Large intestine (tissue), 12 donors: Measurements from ENCODE around the gene SERPING1. TPM values are rescaled to one million over a fixed set of nuclear protein-coding genes. Genes with fewer than 3 reads are reported as not detected.

Experiments used
- DNase-seq, 2 donors: peaks; one replicate each; pipeline versions ENCODE4 v3.0.0 to v3.0.0-alpha.2; 2013
- H3K27ac ChIP-seq: one replicate; pipeline ENCODE4 v1.5.1; 2013; ENCODE audit warnings: low read length
- H3K27me3 ChIP-seq: 2 replicates; pipeline ENCODE4 v1.6.1; 2013; ENCODE audit warnings: low read length; ENCODE audit not compliant: control insufficient read depth, insufficient read depth
- H3K36me3 ChIP-seq: 2 replicates; pipeline ENCODE4 v1.6.1; 2013; ENCODE audit warnings: low read length; ENCODE audit not compliant: control insufficient read depth, insufficient read depth
- H3K4me1 ChIP-seq: one replicate; pipeline ENCODE4 v1.6.1; 2013; ENCODE audit warnings: low read length; ENCODE audit not compliant: control insufficient read depth, insufficient read depth
- H3K4me3 ChIP-seq: one replicate; pipeline ENCODE4 v1.5.1; 2013; ENCODE audit warnings: low read length
- H3K9me3 ChIP-seq: one replicate; pipeline ENCODE4 v1.6.1; 2013; ENCODE audit warnings: mild to moderate bottlenecking, low read depth, low read length, moderate library complexity; ENCODE audit not compliant: control insufficient read depth
- WGBS: methylation state at CpG from one replicate; pipeline ENCODE4 v1.1.5; 2013; ENCODE audit warnings: low lambda C conversion rate; ENCODE audit not compliant: insufficient coverage; 5-methylcytosine and 5-hydroxymethylcytosine counted together
- long read RNA-seq, 11 donors: transcript quantifications; one replicate each; lab custom pipeline, GENCODE V29; 2026
- polyA plus RNA-seq: library from polyadenylated mRNA; unstranded; fragments of 120-200 nt; gene quantifications from one replicate; pipeline ENCODE4 v1.2.1, GENCODE V29; 2013

The SERPING1 gene
- 48.9 TPM for polyA plus RNA-seq
- long read RNA-seq, donor 1, transcript SERPING1-201 (8 exons, 2,002 nt): major isoform, 5 of 19 reads
- long read RNA-seq, donor 1, partial matches to known transcripts: 12 of 19 reads
- long read RNA-seq, donor 1, other reads (novel, unspliced or antisense): 0 of 19 reads
- long read RNA-seq, donor 2, transcript SERPING1-201 (8 exons, 2,002 nt): major isoform, 9 of 34 reads
- long read RNA-seq, donor 2, partial matches to known transcripts: 23 of 34 reads
- long read RNA-seq, donor 2, other reads (novel, unspliced or antisense): 0 of 34 reads
- long read RNA-seq, donor 3: 0 reads
- long read RNA-seq, donor 4: 0 reads
- long read RNA-seq, donor 5, partial matches to known transcripts: 6 of 11 reads
- long read RNA-seq, donor 5, other reads (novel, unspliced or antisense): 0 of 11 reads
- long read RNA-seq, donor 6, partial matches to known transcripts: 36 of 40 reads
- long read RNA-seq, donor 6, other reads (novel, unspliced or antisense): 0 of 40 reads
- long read RNA-seq, donor 7, partial matches to known transcripts: 27 of 29 reads
- long read RNA-seq, donor 7, other reads (novel, unspliced or antisense): 0 of 29 reads
- long read RNA-seq, donor 8, partial matches to known transcripts: 57 of 65 reads
- long read RNA-seq, donor 8, other reads (novel, unspliced or antisense): 0 of 65 reads
- long read RNA-seq, donor 9, partial matches to known transcripts: 18 of 24 reads
- long read RNA-seq, donor 9, other reads (novel, unspliced or antisense): 0 of 24 reads
- long read RNA-seq, donor 10, partial matches to known transcripts: 36 of 45 reads
- long read RNA-seq, donor 10, other reads (novel, unspliced or antisense): 0 of 45 reads
- long read RNA-seq, donor 11, partial matches to known transcripts: 27 of 29 reads
- long read RNA-seq, donor 11, other reads (novel, unspliced or antisense): 0 of 29 reads

DNA sequence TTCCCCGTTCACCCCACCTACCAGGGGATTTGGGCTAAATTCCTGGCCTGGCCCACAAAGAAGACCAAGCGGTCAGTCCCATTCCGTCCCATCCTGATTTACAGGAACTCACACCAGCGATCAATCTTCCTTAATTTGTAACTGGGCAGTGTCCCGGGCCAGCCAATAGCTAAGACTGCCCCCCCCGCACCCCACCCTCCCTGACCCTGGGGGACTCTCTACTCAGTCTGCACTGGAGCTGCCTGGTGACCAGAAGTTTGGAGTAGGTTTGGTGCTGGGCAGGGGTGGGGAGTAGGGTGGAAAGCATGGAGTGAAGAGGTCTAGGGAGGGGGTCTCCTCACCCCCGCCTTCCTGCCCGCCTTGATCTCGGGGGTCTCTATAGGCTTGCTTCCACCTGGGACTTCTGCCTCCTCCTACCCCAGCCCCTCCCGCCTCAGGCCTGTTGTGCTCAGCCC, at the start of gene SERPING1:
SERPING1 (plus strand) TSS at position 225 of the 455 bp plus-strand sequence. CDS start 586 bp downstream, outside the sequence.
- Histone ChIP-seq H3K4me1 (no peaks in the 10 kb centered on the region), H3K27me3 (peaks cover 29% of the 10 kb centered on the region), H3K36me3 (no peaks in the 10 kb centered on the region), H3K27ac (peak within 1 kb of the TSS; percentile 36), H3K4me3 (peak within 1 kb of the TSS; percentile 41), H3K9me3 (no peaks in the 10 kb centered on the region)
- DNase-seq: peak in 1 of 2 donors; percentile 29
- WGBS: no CpG with 5 or more reads among the region's 10 CpGs

DNA sequence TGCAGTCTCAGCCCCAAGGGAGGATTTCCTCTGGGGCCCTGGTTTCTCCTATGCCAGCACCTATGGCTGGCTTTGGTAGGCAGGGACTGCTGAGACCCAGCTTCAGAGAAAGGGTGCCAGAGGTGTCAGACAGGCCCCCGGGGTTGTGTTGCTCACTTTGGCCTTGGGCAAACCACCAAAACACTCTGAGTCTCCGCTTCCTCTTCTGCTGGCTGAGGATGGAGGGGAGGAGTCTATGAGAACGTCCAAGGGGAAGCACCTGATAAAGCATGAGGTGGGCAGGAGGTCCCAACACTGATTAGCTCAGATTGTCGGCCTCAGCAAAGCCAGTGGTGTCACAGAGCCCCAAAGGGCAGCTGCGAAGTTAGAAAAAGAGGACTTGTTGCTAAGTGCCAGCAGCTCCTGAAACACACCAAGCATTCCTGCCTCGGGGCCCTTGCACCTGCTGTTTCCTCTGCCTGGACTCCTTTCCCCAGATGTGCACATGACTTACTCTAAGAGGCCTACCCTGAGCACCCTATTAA, 49.6 kb upstream of the SERPING1 start:
- H3K4me3 ChIP-seq: no peak overlapping the region
- no CpG with 5 or more reads among the region's 6 CpGs for WGBS
- H3K27ac ChIP-seq: no peak overlapping the region
- peaks cover 2% of the 10 kb centered on the region for H3K27me3 ChIP-seq
- no peaks in the 10 kb centered on the region for H3K9me3 ChIP-seq
- no peak for DNase-seq
- H3K36me3 ChIP-seq: peaks cover 40% of the 10 kb centered on the region
- no peaks in the 10 kb centered on the region for H3K4me1 ChIP-seq

DNA sequence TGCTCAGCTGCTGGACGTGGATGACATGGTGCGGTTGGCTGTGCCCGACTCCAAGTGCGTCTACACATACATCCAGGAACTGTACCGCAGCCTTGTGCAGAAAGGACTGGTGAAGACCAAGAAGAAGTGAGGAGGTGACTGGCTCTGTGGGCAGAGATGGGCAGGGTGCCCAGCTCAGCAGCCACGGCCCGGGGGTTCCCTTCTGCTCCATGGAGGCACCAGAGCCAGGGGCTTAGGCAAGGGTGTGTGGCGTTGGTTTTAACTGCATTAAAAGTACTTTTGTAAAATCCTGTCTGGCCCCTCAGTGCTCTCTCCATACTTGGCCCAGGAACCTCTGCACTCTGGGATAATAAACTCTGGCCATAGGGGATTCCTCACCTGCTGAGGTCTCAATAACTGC, 47.5 kb upstream of the SERPING1 start:
- Histone ChIP-seq H3K4me3 (no peak overlapping the region), H3K9me3 (no peaks in the 10 kb centered on the region), H3K27ac (no peak overlapping the region), H3K36me3 (peaks cover 58% of the 10 kb centered on the region), H3K27me3 (no peaks in the 10 kb centered on the region), H3K4me1 (no peaks in the 10 kb centered on the region)
- no peak for DNase-seq
- no CpG with 5 or more reads among the region's 8 CpGs for WGBS

DNA sequence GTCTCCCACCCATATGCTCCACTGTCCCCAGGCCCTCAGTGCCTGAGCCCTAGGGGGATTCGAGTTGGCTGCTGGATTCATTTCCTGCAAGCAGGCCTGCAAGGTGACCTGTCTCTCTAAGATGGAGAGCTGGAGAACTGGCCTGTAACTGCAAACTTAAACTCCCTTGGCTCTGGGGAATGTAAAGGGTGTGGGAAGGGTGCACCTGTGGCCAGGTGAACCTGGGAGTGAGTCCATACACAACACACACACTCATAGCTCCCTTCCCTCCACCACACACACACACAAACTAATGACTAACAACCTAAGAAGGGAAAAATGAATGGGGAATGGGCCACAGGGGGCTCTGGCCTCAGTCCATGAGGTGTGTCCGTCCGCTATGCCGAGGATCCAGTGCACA, 45.5 kb upstream of the SERPING1 start:
- H3K4me1 ChIP-seq: no peaks in the 10 kb centered on the region
- peaks cover 74% of the 10 kb centered on the region for H3K36me3 ChIP-seq
- no peak overlapping the region for H3K27ac ChIP-seq
- no peaks in the 10 kb centered on the region for H3K9me3 ChIP-seq
- no peaks in the 10 kb centered on the region for H3K27me3 ChIP-seq
- no peak overlapping the region for H3K4me3 ChIP-seq
- DNase-seq: no peak
- WGBS: no CpG with 5 or more reads among the region's 4 CpGs

DNA sequence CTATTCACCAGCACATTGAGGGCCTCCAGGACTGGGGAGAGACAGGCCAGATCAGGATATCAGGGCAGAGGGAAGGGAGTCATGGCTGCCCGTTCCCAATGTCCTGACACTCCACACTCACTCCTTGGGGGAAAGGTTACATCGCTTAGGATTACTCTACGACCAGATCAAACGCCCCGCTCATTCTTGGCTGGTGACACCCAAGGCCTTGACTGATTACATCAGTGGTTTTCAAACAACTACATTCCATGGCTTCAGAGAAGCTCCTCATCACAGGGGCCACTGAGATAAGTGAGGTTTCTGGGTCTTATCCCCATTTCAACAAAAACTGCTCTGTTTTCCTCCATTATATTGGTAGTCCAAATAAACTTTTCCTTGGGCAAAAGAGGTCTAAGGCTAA, 45.0 kb upstream of the SERPING1 start:
- no CpG with 5 or more reads among the region's 5 CpGs for WGBS

DNA sequence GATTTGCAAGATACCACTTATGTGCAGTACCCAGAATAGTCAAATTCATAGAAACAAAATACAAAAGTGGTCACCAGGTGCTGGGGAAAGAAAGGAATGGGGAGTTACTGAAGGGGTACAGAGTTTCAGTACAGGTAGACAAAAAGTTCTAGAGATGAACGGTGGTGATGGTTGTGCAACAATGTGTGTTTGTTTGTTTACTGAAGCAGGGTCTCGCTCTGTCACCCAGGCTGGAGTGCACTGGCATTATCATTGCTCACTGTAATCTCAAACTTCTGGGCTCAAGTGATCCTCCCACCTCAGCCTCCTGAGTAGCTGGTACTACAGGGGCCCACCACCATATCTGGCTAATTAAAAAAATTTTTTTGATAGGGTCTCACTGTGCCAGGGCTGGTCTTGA, 42.1 kb upstream of the SERPING1 start:
- Histone ChIP-seq H3K27me3 (no peaks in the 10 kb centered on the region), H3K9me3 (no peaks in the 10 kb centered on the region), H3K4me3 (no peak overlapping the region), H3K27ac (no peak overlapping the region), H3K36me3 (peaks cover 75% of the 10 kb centered on the region), H3K4me1 (no peaks in the 10 kb centered on the region)
- WGBS: no CpG with 5 or more reads among the region's 2 CpGs
- no peak for DNase-seq

More for the DNA sequence above, 45.0 kb upstream of the SERPING1 start:
- Histone ChIP-seq H3K4me3 (no peak overlapping the region), H3K27ac (no peak overlapping the region), H3K36me3 (peaks cover 77% of the 10 kb centered on the region), H3K4me1 (no peaks in the 10 kb centered on the region), H3K27me3 (no peaks in the 10 kb centered on the region), H3K9me3 (no peaks in the 10 kb centered on the region)
- DNase-seq: no peak

DNA sequence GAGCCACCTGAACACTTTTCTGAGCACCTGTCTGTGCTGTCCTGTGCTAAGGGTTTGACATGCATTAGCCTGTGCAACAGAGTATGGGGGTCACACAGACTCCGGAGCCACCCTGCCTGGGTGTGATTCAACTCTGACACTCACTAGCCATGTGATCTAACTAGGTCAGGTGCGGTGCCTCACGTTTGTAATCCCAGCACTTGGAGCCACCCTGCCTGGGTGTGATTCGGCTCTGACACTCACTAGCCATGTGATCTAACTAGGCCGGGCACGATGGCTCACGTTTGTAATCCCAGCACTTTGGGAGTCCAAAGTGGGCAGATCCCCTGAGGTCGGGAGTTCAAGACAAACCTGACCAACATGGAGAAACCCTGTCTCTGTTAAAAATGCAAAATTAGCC, 41.4 kb upstream of the SERPING1 start:
- no peak for DNase-seq
- Histone ChIP-seq H3K4me3 (no peak overlapping the region), H3K4me1 (no peaks in the 10 kb centered on the region), H3K27ac (no peak overlapping the region), H3K36me3 (peaks cover 69% of the 10 kb centered on the region), H3K9me3 (no peaks in the 10 kb centered on the region), H3K27me3 (no peaks in the 10 kb centered on the region)
- WGBS: no CpG with 5 or more reads among the region's 8 CpGs

DNA sequence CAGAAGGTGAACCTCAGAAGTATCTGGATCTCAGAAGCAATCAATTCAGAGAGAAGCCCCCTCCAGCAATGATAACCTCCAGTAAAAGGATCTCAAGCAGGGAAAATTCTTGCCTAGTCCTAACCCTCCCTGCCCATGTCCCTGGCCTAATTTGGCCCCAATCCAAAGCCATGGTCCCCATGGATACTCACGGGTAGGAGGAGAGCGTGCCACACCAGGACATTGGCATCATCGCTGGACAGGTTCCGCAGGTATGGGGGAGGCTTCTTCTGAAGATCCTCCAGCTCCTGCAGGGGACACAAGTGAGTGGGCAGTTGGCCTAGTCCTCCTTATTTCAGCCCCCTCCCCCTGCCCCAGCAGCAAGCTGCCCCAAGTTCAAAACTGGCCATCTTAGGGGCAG, 37.3 kb upstream of the SERPING1 start:
- no peak for DNase-seq
- no CpG with 5 or more reads among the region's 4 CpGs for WGBS
- peaks cover 37% of the 10 kb centered on the region for H3K36me3 ChIP-seq
- no peaks in the 10 kb centered on the region for H3K4me1 ChIP-seq
- H3K27me3 ChIP-seq: no peaks in the 10 kb centered on the region
- no peak overlapping the region for H3K4me3 ChIP-seq
- no peak overlapping the region for H3K27ac ChIP-seq
- no peaks in the 10 kb centered on the region for H3K9me3 ChIP-seq

DNA sequence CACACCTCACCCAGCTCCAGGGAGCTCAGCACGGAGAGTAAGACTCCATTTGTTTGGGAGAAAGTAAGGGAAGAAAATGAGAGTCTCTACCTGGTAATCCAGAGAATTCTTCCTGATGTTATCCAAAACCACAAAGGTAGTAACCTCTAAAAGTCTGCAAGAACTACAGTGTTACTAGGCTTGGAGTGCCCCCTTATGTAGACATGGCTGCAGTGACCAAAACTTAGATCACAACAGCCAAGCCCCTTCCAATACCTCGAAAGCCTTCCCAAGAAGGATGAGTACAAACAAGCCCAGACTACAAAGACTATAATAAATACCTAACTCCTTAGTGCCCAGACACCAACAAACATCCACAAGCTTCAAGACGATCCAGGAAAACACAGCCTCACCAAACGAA, 34.9 kb upstream of the SERPING1 start:
- Histone ChIP-seq H3K4me3 (no peak overlapping the region), H3K4me1 (peaks cover 8% of the 10 kb centered on the region), H3K27me3 (no peaks in the 10 kb centered on the region), H3K9me3 (no peaks in the 10 kb centered on the region), H3K27ac (no peak overlapping the region), H3K36me3 (peaks cover 17% of the 10 kb centered on the region)
- 60% methylated on average over 1 of the region's 4 CpGs for WGBS
- no peak for DNase-seq
